ENCODE results near the gene TSTD1. TPM values are rescaled to one million over a fixed set of nuclear protein-coding genes. Genes with fewer than 3 reads are reported as not detected.
"Not testable (repeated sequence)": the region's sequence is repeated elsewhere in the genome, so short reads cannot be mapped to it uniquely, and the experiment has no call there.

The TSTD1 gene
- total RNA-seq, 2 experiments from 2014 or later: 70.8 to 78.7 TPM

- H3K9me3 Mint-ChIP-seq: no peaks in the 10 kb centered on the region
- ChIA-PET CTCF (interaction anchor here (1.3 to 11.1 kb wide), 2 partner anchors 30 to 69 kb away, joined by 3 to 200 read pairs; partner anchors contain the start of gene KLHDC9), POLR2A (interaction anchor here (0.6 to 7.6 kb wide), 2 partner anchors 20 to 31 kb away, joined by 4 to 99 read pairs; partner anchors contain the start of gene USF1)
- intact Hi-C loops (cut with micrococcal nuclease): loop anchor here (5.0 kb wide), 1 partner anchor 36 kb away; no protein-coding TSS in a partner anchor
- no peaks in the 10 kb centered on the region for H3K27me3 Mint-ChIP-seq
- ATAC-seq: peak; percentile 8
- DNase-seq: peak; percentile 43
- peaks cover 58% of the 10 kb centered on the region for H3K36me3 Mint-ChIP-seq (ENCODE audit: low read depth)
- peak overlapping the region; percentile 97 for H3K4me3 Mint-ChIP-seq
- TF ChIP-seq CTCF (IDR thresholded peaks at IDR 0.05): no peak
- H3K4me1 Mint-ChIP-seq (ENCODE audit: low read depth): peaks cover 63% of the 10 kb centered on the region
- peak overlapping the region; percentile 98 for H3K27ac Mint-ChIP-seq
These were observed 27.9 kb upstream of the TSTD1 start for GRCh38 chr1:161066694-161067093.

DNA sequence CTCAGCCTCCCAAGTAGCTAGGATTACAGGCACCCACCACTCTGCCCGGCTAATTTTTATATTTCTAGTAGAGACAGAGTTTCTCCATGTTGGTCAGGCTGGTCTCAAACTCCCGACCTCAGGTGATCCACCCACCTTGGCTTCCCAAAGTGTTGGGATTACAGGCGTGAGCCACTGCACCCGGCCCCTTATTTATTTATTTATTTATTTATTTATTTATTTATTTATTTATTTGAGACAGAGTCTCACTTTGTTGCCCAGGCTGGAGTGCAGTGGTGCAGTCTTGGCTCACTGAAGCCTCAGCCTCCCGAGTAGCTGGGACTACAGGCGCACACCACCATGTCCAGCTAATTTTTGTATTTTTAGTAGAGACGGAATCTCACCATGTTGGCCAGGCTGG, 26.9 kb upstream of the TSTD1 start:
- H3K9me3 Mint-ChIP-seq, H3K27me3 Mint-ChIP-seq, H3K4me3 Mint-ChIP-seq, DNase-seq, ATAC-seq: not testable (repeated sequence)
- peaks cover 62% of the 10 kb centered on the region for H3K36me3 Mint-ChIP-seq (ENCODE audit: low read depth)
- POLR2A ChIA-PET: interaction anchor here (7.6 kb wide), 1 partner anchor 19 kb away, joined by 99 read pairs; the partner anchor contains the start of gene USF1
- H3K27ac Mint-ChIP-seq: peak overlapping the region; percentile 57
- CTCF ChIA-PET: interaction anchor here (1.0 to 11.1 kb wide), 3 partner anchors 11 to 68 kb away, joined by 4 to 200 read pairs (median 5); partner anchors contain the start of gene KLHDC9
- H3K4me1 Mint-ChIP-seq (ENCODE audit: low read depth): peaks cover 62% of the 10 kb centered on the region
- intact Hi-C loops (cut with micrococcal nuclease): loop anchor here (5.0 kb wide), 1 partner anchor 37 kb away; no protein-coding TSS in a partner anchor

DNA sequence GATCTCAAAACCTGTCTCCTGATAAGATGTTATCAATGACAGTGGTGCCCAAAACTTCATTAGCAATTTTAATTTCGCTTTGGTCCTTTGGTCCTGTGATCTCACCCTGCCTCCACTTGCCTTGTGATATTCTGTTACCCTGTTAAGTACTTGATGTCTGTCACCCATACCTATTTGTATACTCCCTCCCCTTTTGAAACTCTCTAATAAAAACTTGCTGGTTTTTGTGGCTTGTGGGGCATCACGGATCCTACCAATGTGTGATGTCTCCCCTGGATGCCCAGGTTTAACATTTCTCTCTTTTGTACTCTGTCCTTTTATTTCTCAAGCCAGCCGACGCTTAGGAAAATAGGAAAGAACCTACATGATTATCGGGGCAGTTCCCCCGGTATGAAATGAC, 25.2 kb upstream of the TSTD1 start:
- H3K27me3 Mint-ChIP-seq; intact Hi-C loops (cut with micrococcal nuclease); ATAC-seq; H3K9me3 Mint-ChIP-seq; DNase-seq: not testable (repeated sequence)
- Mint-ChIP-seq H3K4me3 (peak overlapping the region; percentile 49), H3K27ac (peak overlapping the region; percentile 89), H3K36me3 (ENCODE audit: low read depth) (peaks cover 73% of the 10 kb centered on the region), H3K4me1 (ENCODE audit: low read depth) (peaks cover 67% of the 10 kb centered on the region)
- ChIA-PET POLR2A (interaction anchor here (7.6 kb wide), 1 partner anchor 18 kb away, joined by 99 read pairs; the partner anchor contains the start of gene USF1), CTCF (interaction anchor here (11.1 kb wide), 1 partner anchor 33 kb away, joined by 200 read pairs; the partner anchor contains the start of gene KLHDC9)

DNA sequence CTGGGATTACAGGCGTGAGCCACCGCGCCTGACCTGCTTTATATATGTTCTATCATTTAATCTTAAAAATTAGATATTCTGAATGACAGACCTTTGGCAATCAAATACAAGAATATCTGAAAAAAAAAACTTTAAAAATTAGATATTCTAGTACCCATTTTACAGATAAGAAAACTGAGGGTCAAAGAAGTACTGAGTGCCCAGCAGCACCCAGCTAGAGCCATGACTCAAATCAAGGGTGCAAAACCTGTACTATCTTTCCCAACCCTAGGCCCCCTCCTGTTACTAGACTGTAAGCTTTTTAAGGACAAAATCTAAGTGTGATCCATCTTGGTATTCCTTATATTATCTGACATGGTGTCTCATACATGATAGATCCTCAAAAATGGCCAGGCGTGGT, 22.7 kb upstream of the TSTD1 start:
- intact Hi-C loops (cut with micrococcal nuclease): no loop called here
- peaks cover 62% of the 10 kb centered on the region for H3K4me1 Mint-ChIP-seq (ENCODE audit: low read depth)
- no peak overlapping the region for H3K4me3 Mint-ChIP-seq
- peaks cover 64% of the 10 kb centered on the region for H3K36me3 Mint-ChIP-seq (ENCODE audit: low read depth)
- H3K27ac Mint-ChIP-seq: peak overlapping the region; percentile 71
- no peak for TF ChIP-seq CTCF (IDR thresholded peaks at IDR 0.05)
- DNase-seq (no peak), ATAC-seq (no peak)
- POLR2A ChIA-PET: interaction anchor here (0.6 to 5.8 kb wide), 3 partner anchors 9 to 24 kb away, joined by 3 to 52 read pairs (median 6); partner anchors contain the start of gene USF1
- H3K9me3 Mint-ChIP-seq: no peaks in the 10 kb centered on the region
- H3K27me3 Mint-ChIP-seq: no peaks in the 10 kb centered on the region
- CTCF ChIA-PET: interaction anchor here (0.7 to 2.9 kb wide), 6 partner anchors 21 to 221 kb away, joined by 3 to 18 read pairs (median 3); partner anchors contain the start of gene KLHDC9

DNA sequence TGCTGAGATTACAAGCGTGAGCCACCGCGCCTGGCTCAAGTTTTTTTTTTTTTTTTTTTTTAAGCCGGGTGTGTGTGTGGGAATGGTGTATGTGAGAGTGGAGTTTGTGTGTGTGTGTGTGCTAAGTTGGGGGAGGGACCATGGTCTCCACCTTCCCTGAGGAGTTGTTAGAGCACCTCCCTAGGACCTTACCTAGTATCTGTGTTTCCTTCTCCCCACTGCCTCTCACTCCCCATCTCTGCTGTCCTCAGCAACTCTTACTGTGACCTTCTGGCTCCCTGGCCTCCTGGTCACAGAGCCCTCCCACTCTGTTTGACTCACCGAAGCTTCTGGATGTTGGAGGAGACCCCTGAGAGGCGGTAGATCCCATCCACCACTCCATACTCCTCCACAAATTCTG, 20.5 kb upstream of the TSTD1 start:
- TF ChIP-seq CTCF (IDR thresholded peaks at IDR 0.05): no peak
- ATAC-seq (peak; percentile 18), DNase-seq (no peak)
- Mint-ChIP-seq H3K27ac (peak overlapping the region; percentile 80), H3K4me1 (ENCODE audit: low read depth) (peaks cover 52% of the 10 kb centered on the region), H3K4me3 (no peak overlapping the region), H3K27me3 (no peaks in the 10 kb centered on the region), H3K9me3 (no peaks in the 10 kb centered on the region), H3K36me3 (ENCODE audit: low read depth) (peaks cover 58% of the 10 kb centered on the region)
- intact Hi-C loops (cut with micrococcal nuclease): no loop called here
- POLR2A ChIA-PET: interaction anchor here (0.6 to 5.8 kb wide), 8 partner anchors 8 to 98 kb away, joined by 3 to 52 read pairs (median 4); partner anchors contain the start of genes ARHGAP30, TSTD1 and USF1
- CTCF ChIA-PET: interaction anchor here (0.7 to 2.9 kb wide), 6 partner anchors 10 to 69 kb away, joined by 3 to 18 read pairs (median 4); partner anchors contain the start of genes ARHGAP30, KLHDC9 and USF1

GRCh38 chr1:161054805-161055204, 16.0 kb upstream of the TSTD1 start:
- ATAC-seq: no peak
- H3K4me1 Mint-ChIP-seq (ENCODE audit: low read depth): peaks cover 25% of the 10 kb centered on the region

More at GRCh38 chr1:161054805-161055204, 16.0 kb upstream of the TSTD1 start:
- no peak for DNase-seq
- ChIA-PET POLR2A (interaction anchor here (1.7 to 2.1 kb wide), 3 partner anchors 8 to 16 kb away, joined by 6 to 9 read pairs (median 7); partner anchors contain the start of genes TSTD1 and USF1), CTCF (interaction anchor here (1.0 to 1.9 kb wide), 5 partner anchors 10 to 42 kb away, joined by 3 to 10 read pairs (median 4); no protein-coding TSS in a partner anchor)
- intact Hi-C loops (cut with micrococcal nuclease): no loop called here
- Mint-ChIP-seq H3K27me3 (no peaks in the 10 kb centered on the region), H3K27ac (no peak overlapping the region), H3K4me3 (no peak overlapping the region), H3K36me3 (ENCODE audit: low read depth) (peaks cover 54% of the 10 kb centered on the region), H3K9me3 (no peaks in the 10 kb centered on the region)
- TF ChIP-seq CTCF (IDR thresholded peaks at IDR 0.05): no peak
